ENCODE measurements around the gene RTL10.

Gene RTL10

DNA sequence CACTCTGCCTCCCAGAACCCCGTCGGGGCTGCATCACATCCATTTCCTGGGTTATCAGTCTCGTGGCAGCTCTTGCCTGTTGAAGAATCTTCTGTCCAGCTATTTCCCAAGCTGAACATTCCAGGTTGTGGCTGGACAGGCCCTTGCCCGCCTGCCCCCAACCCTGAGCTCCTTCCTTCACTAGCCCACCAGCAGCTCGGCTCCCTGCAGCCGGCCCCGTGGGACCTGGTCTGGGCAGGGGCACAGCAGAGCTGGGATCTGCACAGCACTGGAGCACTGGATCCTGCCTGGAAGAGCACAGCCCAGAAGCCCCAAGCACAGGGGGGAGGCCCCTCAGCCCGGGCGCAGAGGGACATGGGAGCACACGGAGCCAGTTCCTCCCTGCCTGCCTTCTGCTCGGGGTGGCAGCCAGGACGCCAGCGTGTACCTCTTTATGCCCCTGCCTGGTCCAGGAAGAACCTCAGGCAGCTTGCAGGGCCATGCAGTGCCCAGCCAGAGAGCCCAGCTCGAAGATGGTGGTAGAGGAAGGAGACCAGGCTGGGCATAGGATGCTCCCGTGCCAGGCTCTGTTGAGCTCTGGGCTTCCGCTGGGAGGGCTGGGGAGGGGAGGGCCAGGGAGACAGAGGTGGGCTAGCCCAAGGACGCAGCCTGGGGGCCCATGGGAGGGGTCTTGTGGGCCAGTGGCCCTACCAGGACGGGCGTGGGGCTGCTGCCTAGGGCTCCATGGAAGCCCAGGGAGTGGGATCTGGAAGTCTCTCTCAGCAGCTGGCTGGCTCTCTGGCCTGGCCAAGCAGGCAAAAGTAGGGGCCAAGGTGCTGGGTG, 16.6 kb upstream of the RTL10 start:
- Histone ChIP-seq H3K4me2 (ENCODE audit: low read depth, low read length, poor library complexity, severe bottlenecking) (no peak overlapping the region), H3K4me3 (ENCODE audit: insufficient read depth, low read length, poor library complexity, severe bottlenecking) (no peak overlapping the region), H4K20me1 (ENCODE audit: low read depth, low read length) (no peaks in the 10 kb centered on the region), H2AFZ (ENCODE audit: low read depth, low read length, severe bottlenecking) (no peak overlapping the region), H3F3A (ENCODE audit: insufficient read depth) (no peaks in the 10 kb centered on the region), H3K36me3 (ENCODE audit: low read length) (no peaks in the 10 kb centered on the region), H3K9ac (ENCODE audit: low read length) (no peak overlapping the region), H3K9me2 (replicated peaks; ENCODE audit: insufficient read depth, low read length) (no peaks in the 10 kb centered on the region), H3K27me3 (ENCODE audit: low read length) (no peaks in the 10 kb centered on the region), H3K79me2 (ENCODE audit: insufficient read depth, low read length) (no peaks in the 10 kb centered on the region), H3K27ac (ENCODE audit: low read depth, low read length) (no peak overlapping the region), H3K9me3 (ENCODE audit: insufficient read depth, low read length) (no peaks in the 10 kb centered on the region)
- no peak for TF ChIP-seq EZH2phosphoT487 (conservative IDR thresholded peaks at IDR 0.05; ENCODE audit: low read length)
- TF ChIP-seq, protein P1, sequence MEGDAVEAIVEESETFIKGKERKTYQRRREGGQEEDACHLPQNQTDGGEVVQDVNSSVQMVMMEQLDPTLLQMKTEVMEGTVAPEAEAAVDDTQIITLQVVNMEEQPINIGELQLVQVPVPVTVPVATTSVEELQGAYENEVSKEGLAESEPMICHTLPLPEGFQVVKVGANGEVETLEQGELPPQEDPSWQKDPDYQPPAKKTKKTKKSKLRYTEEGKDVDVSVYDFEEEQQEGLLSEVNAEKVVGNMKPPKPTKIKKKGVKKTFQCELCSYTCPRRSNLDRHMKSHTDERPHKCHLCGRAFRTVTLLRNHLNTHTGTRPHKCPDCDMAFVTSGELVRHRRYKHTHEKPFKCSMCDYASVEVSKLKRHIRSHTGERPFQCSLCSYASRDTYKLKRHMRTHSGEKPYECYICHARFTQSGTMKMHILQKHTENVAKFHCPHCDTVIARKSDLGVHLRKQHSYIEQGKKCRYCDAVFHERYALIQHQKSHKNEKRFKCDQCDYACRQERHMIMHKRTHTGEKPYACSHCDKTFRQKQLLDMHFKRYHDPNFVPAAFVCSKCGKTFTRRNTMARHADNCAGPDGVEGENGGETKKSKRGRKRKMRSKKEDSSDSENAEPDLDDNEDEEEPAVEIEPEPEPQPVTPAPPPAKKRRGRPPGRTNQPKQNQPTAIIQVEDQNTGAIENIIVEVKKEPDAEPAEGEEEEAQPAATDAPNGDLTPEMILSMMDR (IDR thresholded peaks at IDR 0.05; ENCODE audit: insufficient read depth, low read length, poor library complexity, severe bottlenecking) = no peak

DNA sequence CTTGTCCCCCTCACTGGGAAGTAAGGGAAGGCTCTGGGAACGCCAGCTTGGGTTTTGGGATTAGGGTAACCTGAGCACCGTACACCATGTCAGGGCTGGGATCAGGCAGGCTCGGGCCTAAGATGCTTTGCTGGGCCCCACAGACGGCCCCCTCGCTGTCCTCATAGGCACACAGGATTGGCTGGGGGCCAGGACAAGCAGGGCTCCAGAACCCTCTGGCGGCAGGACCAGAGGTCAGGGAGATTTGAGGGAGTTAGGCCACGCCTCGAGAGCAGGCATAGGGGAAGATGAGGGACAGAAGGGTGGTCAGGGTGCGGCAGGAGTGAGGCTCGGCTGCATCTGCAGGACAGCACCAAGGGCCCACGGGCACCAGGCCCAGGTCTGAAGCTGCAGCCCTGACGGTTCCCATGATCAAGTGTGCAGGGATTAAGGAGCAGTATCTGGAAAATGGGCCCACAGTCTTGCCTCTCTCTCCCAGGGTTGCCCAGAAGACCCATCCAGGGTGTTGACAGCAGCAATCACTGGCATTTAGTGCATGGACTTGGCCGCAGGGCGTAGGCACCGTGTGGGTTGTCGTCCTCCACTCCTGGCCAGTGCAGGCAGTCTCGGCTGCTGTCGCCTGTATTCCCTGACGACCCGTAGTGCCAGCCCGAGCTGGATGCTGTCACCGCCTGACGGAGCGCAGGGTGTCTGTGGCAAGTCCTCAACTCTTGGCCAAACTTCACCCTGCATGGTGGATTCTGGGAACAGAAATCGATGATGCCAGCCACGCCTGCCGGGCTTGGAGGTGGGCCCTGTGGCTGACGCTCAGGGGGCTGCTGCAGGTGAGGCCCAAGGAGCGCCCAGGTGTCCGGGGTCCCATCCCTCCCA, 15.7 kb upstream of the RTL10 start:
- H3K36me3 ChIP-seq (ENCODE audit: low read length) = no peaks in the 10 kb centered on the region
- H3K4me2 ChIP-seq (ENCODE audit: low read depth, low read length, poor library complexity, severe bottlenecking) = no peak overlapping the region
- no peaks in the 10 kb centered on the region for H3F3A ChIP-seq (ENCODE audit: insufficient read depth)
- TF ChIP-seq, protein P1 (IDR thresholded peaks at IDR 0.05; ENCODE audit: insufficient read depth, low read length, poor library complexity, severe bottlenecking) = no peak
- TF ChIP-seq EZH2phosphoT487 (conservative IDR thresholded peaks at IDR 0.05; ENCODE audit: low read length) = no peak
- no peaks in the 10 kb centered on the region for H3K9me2 ChIP-seq (replicated peaks; ENCODE audit: insufficient read depth, low read length)
- no peaks in the 10 kb centered on the region for H3K9me3 ChIP-seq (ENCODE audit: insufficient read depth, low read length)
- H3K27ac ChIP-seq (ENCODE audit: low read depth, low read length) = no peak overlapping the region
- H3K4me3 ChIP-seq (ENCODE audit: insufficient read depth, low read length, poor library complexity, severe bottlenecking) = no peak overlapping the region
- H3K79me2 ChIP-seq (ENCODE audit: insufficient read depth, low read length) = no peaks in the 10 kb centered on the region
- no peaks in the 10 kb centered on the region for H4K20me1 ChIP-seq (ENCODE audit: low read depth, low read length)
- H3K27me3 ChIP-seq (ENCODE audit: low read length) = no peaks in the 10 kb centered on the region
- H2AFZ ChIP-seq (ENCODE audit: low read depth, low read length, severe bottlenecking) = no peak overlapping the region
- H3K9ac ChIP-seq (ENCODE audit: low read length) = no peak overlapping the region

DNA sequence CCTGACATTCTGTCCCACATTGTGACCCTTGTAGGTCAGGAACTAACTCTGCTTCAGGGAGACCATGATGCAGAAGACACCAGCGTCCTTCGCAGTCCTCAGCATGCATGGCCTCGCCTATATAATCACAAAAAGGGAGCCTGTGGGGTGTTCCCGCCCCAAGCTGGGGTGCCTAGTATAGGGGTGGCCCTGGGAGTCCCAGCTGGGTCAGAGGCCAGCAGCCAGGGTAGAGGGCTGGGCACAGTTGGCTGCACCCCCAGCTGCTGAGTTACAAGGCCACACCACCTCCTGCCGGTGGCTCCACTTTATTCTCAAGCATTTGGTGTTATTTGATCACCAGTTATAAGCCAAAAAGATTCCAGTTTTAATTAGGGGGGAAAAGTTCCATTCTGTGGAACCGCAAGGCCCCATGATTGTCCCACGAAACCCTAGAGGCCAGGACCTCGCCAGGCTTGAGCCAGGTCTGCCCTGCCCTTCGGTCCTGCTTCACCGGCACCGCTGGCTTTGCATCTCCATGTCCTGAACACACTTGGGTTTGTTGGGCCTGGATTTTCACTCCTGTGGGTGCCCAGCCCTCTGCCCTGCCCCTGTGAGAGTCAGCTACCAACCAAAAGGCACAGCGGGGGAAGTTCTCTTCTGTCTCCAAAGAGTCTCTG, 15.0 kb upstream of the RTL10 start:
- Histone ChIP-seq H2AFZ (ENCODE audit: low read depth, low read length, severe bottlenecking) (no peak overlapping the region), H3K9ac (ENCODE audit: low read length) (no peak overlapping the region), H3K9me3 (ENCODE audit: insufficient read depth, low read length) (no peaks in the 10 kb centered on the region), H3K4me2 (ENCODE audit: low read depth, low read length, poor library complexity, severe bottlenecking) (no peak overlapping the region), H3K9me2 (replicated peaks; ENCODE audit: insufficient read depth, low read length) (no peaks in the 10 kb centered on the region), H4K20me1 (ENCODE audit: low read depth, low read length) (no peaks in the 10 kb centered on the region), H3K36me3 (ENCODE audit: low read length) (no peaks in the 10 kb centered on the region), H3K4me3 (ENCODE audit: insufficient read depth, low read length, poor library complexity, severe bottlenecking) (no peak overlapping the region), H3K27me3 (ENCODE audit: low read length) (no peaks in the 10 kb centered on the region), H3F3A (ENCODE audit: insufficient read depth) (no peaks in the 10 kb centered on the region), H3K27ac (ENCODE audit: low read depth, low read length) (no peak overlapping the region), H3K79me2 (ENCODE audit: insufficient read depth, low read length) (no peaks in the 10 kb centered on the region)
- TF ChIP-seq EZH2phosphoT487 (conservative IDR thresholded peaks at IDR 0.05; ENCODE audit: low read length) = no peak
- TF ChIP-seq, protein P1 (IDR thresholded peaks at IDR 0.05; ENCODE audit: insufficient read depth, low read length, poor library complexity, severe bottlenecking) = no peak
